ELR (cell line): ENCODE data around the gene UCK2.

Source experiments
- DNase-seq: peaks from one replicate; pipeline ENCODE4 v3.0.0-alpha.2; 2015; ENCODE audit warnings: low read depth

The UCK2 gene

GRCh38 chr1:165880993-165881392, 53.6 kb downstream of the UCK2 start:
- DNase-seq, result no peak

- peak; percentile 19 for DNase-seq
Measured at GRCh38 chr1:165882168-165882837, 54.9 kb downstream of the UCK2 start.

- peak; percentile 63 for DNase-seq
Measured at GRCh38 chr1:165883056-165883455, 55.6 kb downstream of the UCK2 start.

GRCh38 chr1:165884009-165884689, 56.7 kb downstream of the UCK2 start:
- no peak for DNase-seq

- DNase-seq, result no peak
Measured at GRCh38 chr1:165884690-165885304, 57.4 kb downstream of the UCK2 start.

GRCh38 chr1:165885305-165885694, 57.9 kb downstream of the UCK2 start:
- no peak for DNase-seq

GRCh38 chr1:165886193-165886592, 58.8 kb downstream of the UCK2 start:
- DNase-seq, result no peak

GRCh38 chr1:165886983-165887382, 59.6 kb downstream of the UCK2 start:
- DNase-seq, result no peak

- DNase-seq, result no peak
Measured at GRCh38 chr1:165887877-165888551, 60.6 kb downstream of the UCK2 start.

GRCh38 chr1:165888552-165888920, 61.1 kb downstream of the UCK2 start:
- DNase-seq, result no peak

GRCh38 chr1:165890684-165891083, 63.3 kb downstream of the UCK2 start:
- DNase-seq, result no peak

- no peak for DNase-seq
Measured at GRCh38 chr1:165891111-165891860, 63.9 kb downstream of the UCK2 start.

- no peak for DNase-seq
Measured at GRCh38 chr1:165892935-165893334, 65.5 kb downstream of the UCK2 start.

- DNase-seq, result peak; percentile 18
Measured at GRCh38 chr1:165893507-165893906, 66.1 kb downstream of the UCK2 start.

GRCh38 chr1:165894591-165894990, 67.2 kb downstream of the UCK2 start:
- peak; percentile 41 for DNase-seq

GRCh38 chr1:165895451-165895871, 68.0 kb downstream of the UCK2 start:
- DNase-seq, result peak; percentile 73

- DNase-seq, result peak; percentile 95
Measured at GRCh38 chr1:165896277-165896676, 68.9 kb downstream of the UCK2 start.

GRCh38 chr1:165897326-165898303, 70.2 kb downstream of the UCK2 start:
- DNase-seq, result peak; percentile 61

GRCh38 chr1:165898837-165899236, 71.4 kb downstream of the UCK2 start:
- peak; percentile 99 for DNase-seq

- no peak for DNase-seq
Measured at GRCh38 chr1:165899461-165899941, 72.1 kb downstream of the UCK2 start.
